ENCODE data around the gene POU6F2.

DNA sequence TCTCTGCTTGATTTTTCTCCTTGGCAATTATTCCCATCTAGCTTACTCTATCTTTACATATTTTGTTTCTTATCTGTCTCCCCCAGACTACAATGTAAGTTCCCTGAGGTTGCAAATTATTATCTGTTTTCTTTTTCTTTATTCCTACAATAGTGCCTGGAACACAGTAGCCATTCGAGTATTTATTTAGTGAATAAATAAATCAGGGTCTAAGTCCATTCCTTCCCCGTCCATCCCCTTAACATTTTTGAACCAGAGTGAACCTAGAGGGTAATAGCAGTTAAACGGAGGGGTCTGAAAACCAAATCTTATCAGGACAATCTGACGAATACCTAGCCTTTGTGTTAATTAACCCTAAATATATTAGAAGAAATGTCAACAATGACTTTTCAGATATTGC lies 335.7 kb downstream of the POU6F2 start:
- TF ChIP-seq POLR2A (IDR thresholded peaks at IDR 0.05) (no peak), CTCF (IDR thresholded peaks at IDR 0.05) (no peak)

Measured in right lobe of liver (tissue), 4 donors.